ENCODE data around the gene ISCA2. TPM values are rescaled to one million over a fixed set of nuclear protein-coding genes. Genes with fewer than 3 reads are reported as not detected.

Gene ISCA2
- total and polyA plus RNA-seq, 2 experiments from 2014 or later, result 21.5 to 80.2 TPM

DNA sequence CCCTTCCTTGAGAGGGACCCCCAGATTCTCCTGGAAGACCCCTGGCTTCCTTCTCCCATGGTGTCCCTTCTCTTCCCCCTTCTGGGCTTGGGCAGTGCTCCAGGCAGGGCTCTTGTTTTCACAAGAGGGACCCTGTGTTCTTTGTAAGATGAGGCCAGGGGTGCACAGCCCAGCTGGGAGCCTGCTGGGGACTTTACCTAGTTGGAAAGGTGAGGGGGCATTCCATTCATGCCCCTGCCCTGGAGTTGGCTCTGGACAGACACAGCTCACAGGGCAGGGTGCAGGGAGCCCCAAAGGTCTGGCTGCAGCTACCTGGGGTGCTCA, 31.2 kb downstream of the ISCA2 start:
- no peak overlapping the region for H3K4me3 ChIP-seq
- no peak overlapping the region for H3K27ac ChIP-seq
- H2AFZ ChIP-seq, result no peak overlapping the region
- H3K79me2 ChIP-seq, result no peaks in the 10 kb centered on the region
- no peaks in the 10 kb centered on the region for H3K9me3 ChIP-seq (ENCODE audit: low read depth)
- no peaks in the 10 kb centered on the region for H3K27me3 ChIP-seq
- no peak overlapping the region for H3K4me2 ChIP-seq
- no peak for DNase-seq (ENCODE audit: low spot score)
- TF ChIP-seq EZH2phosphoT487 (IDR thresholded peaks at IDR 0.05; ENCODE audit: low read depth, severe bottlenecking, unreplicated experiment) (no peak), EZH2 (IDR thresholded peaks at IDR 0.05; ENCODE audit: borderline replicate concordance) (no peak)
- TF ChIP-seq, protein P1, sequence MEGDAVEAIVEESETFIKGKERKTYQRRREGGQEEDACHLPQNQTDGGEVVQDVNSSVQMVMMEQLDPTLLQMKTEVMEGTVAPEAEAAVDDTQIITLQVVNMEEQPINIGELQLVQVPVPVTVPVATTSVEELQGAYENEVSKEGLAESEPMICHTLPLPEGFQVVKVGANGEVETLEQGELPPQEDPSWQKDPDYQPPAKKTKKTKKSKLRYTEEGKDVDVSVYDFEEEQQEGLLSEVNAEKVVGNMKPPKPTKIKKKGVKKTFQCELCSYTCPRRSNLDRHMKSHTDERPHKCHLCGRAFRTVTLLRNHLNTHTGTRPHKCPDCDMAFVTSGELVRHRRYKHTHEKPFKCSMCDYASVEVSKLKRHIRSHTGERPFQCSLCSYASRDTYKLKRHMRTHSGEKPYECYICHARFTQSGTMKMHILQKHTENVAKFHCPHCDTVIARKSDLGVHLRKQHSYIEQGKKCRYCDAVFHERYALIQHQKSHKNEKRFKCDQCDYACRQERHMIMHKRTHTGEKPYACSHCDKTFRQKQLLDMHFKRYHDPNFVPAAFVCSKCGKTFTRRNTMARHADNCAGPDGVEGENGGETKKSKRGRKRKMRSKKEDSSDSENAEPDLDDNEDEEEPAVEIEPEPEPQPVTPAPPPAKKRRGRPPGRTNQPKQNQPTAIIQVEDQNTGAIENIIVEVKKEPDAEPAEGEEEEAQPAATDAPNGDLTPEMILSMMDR (IDR thresholded peaks at IDR 0.05; ENCODE audit: poor library complexity), result no peak
- no peaks in the 10 kb centered on the region for H4K20me1 ChIP-seq (ENCODE audit: insufficient read depth, poor library complexity, severe bottlenecking)
- H3K36me3 ChIP-seq (replicated peaks; ENCODE audit: insufficient read depth, low read depth), result no peaks in the 10 kb centered on the region
- H3K4me1 ChIP-seq (ENCODE audit: insufficient read depth), result no peaks in the 10 kb centered on the region
- no peaks in the 10 kb centered on the region for H3K9me2 ChIP-seq (replicated peaks; ENCODE audit: insufficient read depth)

DNA sequence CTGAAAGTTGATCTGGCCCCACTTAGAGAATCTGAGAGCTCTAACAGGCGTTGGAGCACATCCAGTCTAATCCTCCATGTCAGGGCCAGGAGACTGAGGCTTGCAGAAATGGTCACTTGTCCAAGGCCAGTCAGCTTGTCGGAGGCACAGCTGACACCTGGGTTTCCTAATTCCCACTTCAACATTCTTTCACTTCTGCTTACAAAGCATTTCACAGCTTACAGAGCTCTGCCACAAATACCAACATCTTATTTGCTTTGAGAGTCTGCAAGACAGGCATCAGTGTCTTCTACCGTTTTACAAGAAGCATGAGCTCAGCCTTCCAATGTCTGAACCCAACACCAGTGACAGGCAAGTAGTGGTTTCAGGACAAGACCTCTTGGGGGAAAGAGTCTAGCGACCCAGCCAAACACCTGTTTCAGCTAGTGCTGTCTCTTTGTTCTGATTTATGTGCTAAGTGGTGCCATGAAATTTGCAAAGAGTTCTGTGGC, 31.8 kb downstream of the ISCA2 start:
- H4K20me1 ChIP-seq (ENCODE audit: insufficient read depth, poor library complexity, severe bottlenecking), result no peaks in the 10 kb centered on the region
- no peak overlapping the region for H3K4me3 ChIP-seq
- H3K27me3 ChIP-seq, result no peaks in the 10 kb centered on the region
- H3K4me2 ChIP-seq, result no peak overlapping the region
- no peaks in the 10 kb centered on the region for H3K36me3 ChIP-seq (replicated peaks; ENCODE audit: insufficient read depth, low read depth)
- no peak overlapping the region for H2AFZ ChIP-seq
- no peak overlapping the region for H3K27ac ChIP-seq
- DNase-seq (ENCODE audit: low spot score), result no peak
- no peaks in the 10 kb centered on the region for H3K9me2 ChIP-seq (replicated peaks; ENCODE audit: insufficient read depth)
- WGBS (ENCODE audit: low lambda C conversion rate, missing lambda C conversion rate), result 57% methylated on average over 4 of the region's 4 CpGs
- H3K9me3 ChIP-seq (ENCODE audit: low read depth), result no peaks in the 10 kb centered on the region
- no peaks in the 10 kb centered on the region for H3K79me2 ChIP-seq
- no peaks in the 10 kb centered on the region for H3K4me1 ChIP-seq (ENCODE audit: insufficient read depth)
- TF ChIP-seq, protein P1 (IDR thresholded peaks at IDR 0.05; ENCODE audit: poor library complexity), result no peak
- no peak for TF ChIP-seq EZH2 (IDR thresholded peaks at IDR 0.05; ENCODE audit: borderline replicate concordance)
- no peak for TF ChIP-seq EZH2phosphoT487 (IDR thresholded peaks at IDR 0.05; ENCODE audit: low read depth, severe bottlenecking, unreplicated experiment)

DNA sequence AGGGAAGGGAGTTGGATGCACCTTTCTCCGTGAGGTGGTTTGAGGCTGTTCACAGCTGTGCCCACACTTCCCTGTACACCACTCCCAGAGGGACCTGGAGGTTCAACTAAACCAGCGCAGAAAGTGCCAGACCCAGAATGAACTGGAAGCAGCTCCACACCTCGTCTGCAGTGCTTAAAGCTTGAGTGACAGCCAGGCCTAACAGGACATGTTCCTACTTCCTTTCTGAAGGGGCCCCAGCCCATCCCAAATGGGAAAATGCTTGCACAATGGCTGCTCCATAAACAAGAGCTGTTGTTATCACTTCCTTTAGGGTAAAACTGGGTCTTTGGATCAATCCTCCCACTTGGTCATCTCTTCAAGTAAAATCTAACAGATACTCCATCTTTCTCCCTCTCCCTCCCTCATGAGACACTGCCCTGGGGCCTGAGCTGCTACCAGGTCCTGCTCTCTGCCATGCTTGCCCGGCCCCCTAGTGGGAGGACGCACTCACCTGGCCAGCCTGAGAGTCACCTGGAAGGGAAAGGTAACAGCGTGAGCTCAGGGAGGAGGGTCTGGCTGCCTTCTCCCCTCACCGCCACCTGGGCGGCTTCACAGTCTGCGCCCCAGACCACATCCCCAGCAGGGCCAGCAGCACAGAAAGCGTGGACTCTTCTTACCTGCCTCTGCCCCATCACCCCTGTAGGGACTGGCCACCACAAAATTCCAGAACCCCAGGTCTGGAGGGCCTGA, 33.5 kb downstream of the ISCA2 start:
- TF ChIP-seq EZH2 (IDR thresholded peaks at IDR 0.05; ENCODE audit: borderline replicate concordance) (no peak), EZH2phosphoT487 (IDR thresholded peaks at IDR 0.05; ENCODE audit: low read depth, severe bottlenecking, unreplicated experiment) (no peak)
- TF ChIP-seq, protein P1 (IDR thresholded peaks at IDR 0.05; ENCODE audit: poor library complexity), result no peak
- DNase-seq (ENCODE audit: low spot score), result no peak
- no peak overlapping the region for H3K4me2 ChIP-seq
- no peaks in the 10 kb centered on the region for H3K79me2 ChIP-seq
- H3K36me3 ChIP-seq (replicated peaks; ENCODE audit: insufficient read depth, low read depth), result no peaks in the 10 kb centered on the region
- WGBS (ENCODE audit: low lambda C conversion rate, missing lambda C conversion rate), result 72% methylated on average over 10 of the region's 10 CpGs
- H3K9me3 ChIP-seq (ENCODE audit: low read depth), result no peaks in the 10 kb centered on the region
- H3K27me3 ChIP-seq, result no peaks in the 10 kb centered on the region
- H3K9me2 ChIP-seq (replicated peaks; ENCODE audit: insufficient read depth), result no peaks in the 10 kb centered on the region
- H3K27ac ChIP-seq, result no peak overlapping the region
- no peak overlapping the region for H3K4me3 ChIP-seq
- H2AFZ ChIP-seq, result no peak overlapping the region
- no peaks in the 10 kb centered on the region for H3K4me1 ChIP-seq (ENCODE audit: insufficient read depth)
- no peaks in the 10 kb centered on the region for H4K20me1 ChIP-seq (ENCODE audit: insufficient read depth, poor library complexity, severe bottlenecking)

Measured in hepatocyte (in vitro differentiated cells).